Measurements from ENCODE around the gene EEF1A2. TPM values are rescaled to one million over a fixed set of nuclear protein-coding genes. Genes with fewer than 3 reads are reported as not detected.

EEF1A2 gene
- total RNA-seq, 1 experiment from 2014 or later, result 75.2 TPM

GRCh38 chr20:63449796-63450730 is 48.8 kb downstream of the EEF1A2 start:
- H3K4me2 ChIP-seq, result no peak overlapping the region
- no peaks in the 10 kb centered on the region for H3K4me1 ChIP-seq (replicated peaks; ENCODE audit: insufficient read depth)
- TF ChIP-seq CTCF (conservative IDR thresholded peaks at IDR 0.05) (no peak), EZH2 (IDR thresholded peaks at IDR 0.05; ENCODE audit: low read depth) (no peak)
- no peaks in the 10 kb centered on the region for H3K79me2 ChIP-seq (ENCODE audit: low read depth)
- no peaks in the 10 kb centered on the region for H3K9me2 ChIP-seq (ENCODE audit: insufficient read depth)
- ChIA-PET POLR2A (ENCODE audit: unreplicated experiment) (no interaction called here), CTCF (no interaction called here)
- no peak overlapping the region for H3K4me3 ChIP-seq
- H3K27me3 ChIP-seq (ENCODE audit: insufficient read depth, low read depth), result peaks cover 50% of the 10 kb centered on the region
- no peaks in the 10 kb centered on the region for H3K9me3 ChIP-seq (ENCODE audit: insufficient read depth, low read depth)
- H3F3A ChIP-seq (ENCODE audit: insufficient read depth, low read depth), result no peaks in the 10 kb centered on the region
- no peak for DNase-seq
- H4K20me1 ChIP-seq (ENCODE audit: insufficient read depth), result no peaks in the 10 kb centered on the region; the same call in 1 of the 2 replicates
- no peak overlapping the region for H2AFZ ChIP-seq
- BruUV-seq (replicated peaks), result no TSS peak
- intact Hi-C loops (cut with micrococcal nuclease; ENCODE audit: unreplicated experiment), result loop anchor here (10.0 kb wide), 1 partner anchor 45 kb away; the partner anchor contains the start of gene EEF1A2
- no peak overlapping the region for H3K27ac ChIP-seq
- no peaks in the 10 kb centered on the region for H3K36me3 ChIP-seq (ENCODE audit: low read depth)

- H3K79me2 ChIP-seq (ENCODE audit: low read depth), result no peaks in the 10 kb centered on the region
- no TSS peak for BruUV-seq (replicated peaks)
- no peak overlapping the region for H3K4me3 ChIP-seq
- intact Hi-C loops (cut with micrococcal nuclease; ENCODE audit: unreplicated experiment), result loop anchor here (10.0 kb wide), 1 partner anchor 46 kb away; the partner anchor contains the start of gene EEF1A2
- H3K27me3 ChIP-seq (ENCODE audit: insufficient read depth, low read depth), result peaks cover 40% of the 10 kb centered on the region
- no peak for DNase-seq
- no peak overlapping the region for H3K27ac ChIP-seq
- POLR2A ChIA-PET (ENCODE audit: unreplicated experiment), result no interaction called here
- no peak for TF ChIP-seq CTCF (conservative IDR thresholded peaks at IDR 0.05)
- no peak for TF ChIP-seq EZH2 (IDR thresholded peaks at IDR 0.05; ENCODE audit: low read depth)
- H2AFZ ChIP-seq, result no peak overlapping the region
- no peaks in the 10 kb centered on the region for H3K9me2 ChIP-seq (ENCODE audit: insufficient read depth)
- CTCF ChIA-PET, result no interaction called here
- no peaks in the 10 kb centered on the region; the same call in 1 of the 2 replicates for H4K20me1 ChIP-seq (ENCODE audit: insufficient read depth)
- H3K4me1 ChIP-seq (replicated peaks; ENCODE audit: insufficient read depth), result no peaks in the 10 kb centered on the region
- no peaks in the 10 kb centered on the region for H3K9me3 ChIP-seq (ENCODE audit: insufficient read depth, low read depth)
- no peak overlapping the region for H3K4me2 ChIP-seq
- no peaks in the 10 kb centered on the region for H3F3A ChIP-seq (ENCODE audit: insufficient read depth, low read depth)
- H3K36me3 ChIP-seq (ENCODE audit: low read depth), result no peaks in the 10 kb centered on the region
Measured at GRCh38 chr20:63449025-63449424, 49.9 kb downstream of the EEF1A2 start.

- H3K36me3 ChIP-seq (ENCODE audit: low read depth), result no peaks in the 10 kb centered on the region
- DNase-seq, result no peak
- no peaks in the 10 kb centered on the region for H3K9me3 ChIP-seq (ENCODE audit: insufficient read depth, low read depth)
- H3K27ac ChIP-seq, result no peak overlapping the region
- no peaks in the 10 kb centered on the region for H3K9me2 ChIP-seq (ENCODE audit: insufficient read depth)
- no TSS peak for BruUV-seq (replicated peaks)
- no peak overlapping the region for H3K4me3 ChIP-seq
- no peaks in the 10 kb centered on the region for H3K4me1 ChIP-seq (replicated peaks; ENCODE audit: insufficient read depth)
- no peaks in the 10 kb centered on the region; the same call in 1 of the 2 replicates for H4K20me1 ChIP-seq (ENCODE audit: insufficient read depth)
- no peaks in the 10 kb centered on the region for H3F3A ChIP-seq (ENCODE audit: insufficient read depth, low read depth)
- ChIA-PET CTCF (no interaction called here), POLR2A (ENCODE audit: unreplicated experiment) (no interaction called here)
- H3K27me3 ChIP-seq (ENCODE audit: insufficient read depth, low read depth), result peaks cover 30% of the 10 kb centered on the region
- no peak for TF ChIP-seq EZH2 (IDR thresholded peaks at IDR 0.05; ENCODE audit: low read depth)
- TF ChIP-seq CTCF (conservative IDR thresholded peaks at IDR 0.05), result no peak
- intact Hi-C loops (cut with micrococcal nuclease; ENCODE audit: unreplicated experiment), result loop anchor here (10.0 kb wide), 1 partner anchor 47 kb away; the partner anchor contains the start of gene EEF1A2
- no peaks in the 10 kb centered on the region for H3K79me2 ChIP-seq (ENCODE audit: low read depth)
- H2AFZ ChIP-seq, result no peak overlapping the region
- H3K4me2 ChIP-seq, result no peak overlapping the region
Measured at GRCh38 chr20:63448031-63448430, 50.9 kb downstream of the EEF1A2 start.

All from PC-9 (cell line).